ENCODE data around the gene PPIL6.

Gene PPIL6

GRCh38 chr6:109362102-109362884 is 78.1 kb downstream of the PPIL6 start:
- DNase-seq (ENCODE audit: low read depth), result peak; percentile 33

- DNase-seq (ENCODE audit: low read depth), result no peak
Measured at GRCh38 chr6:109360791-109361190, 79.6 kb downstream of the PPIL6 start.

- DNase-seq (ENCODE audit: low read depth), result no peak
Measured at GRCh38 chr6:109360281-109360680, 80.1 kb downstream of the PPIL6 start.

GRCh38 chr6:109359248-109359647 is 81.2 kb downstream of the PPIL6 start:
- DNase-seq (ENCODE audit: low read depth), result no peak

GRCh38 chr6:109358204-109358603 is 82.2 kb downstream of the PPIL6 start:
- DNase-seq (ENCODE audit: low read depth), result no peak

- no peak for DNase-seq (ENCODE audit: low read depth)
Measured at GRCh38 chr6:109356237-109356636, 84.2 kb downstream of the PPIL6 start.

GRCh38 chr6:109351231-109352130 is 88.9 kb downstream of the PPIL6 start:
- no peak for DNase-seq (ENCODE audit: low read depth)

GRCh38 chr6:109349419-109349987 is 90.9 kb downstream of the PPIL6 start:
- DNase-seq (ENCODE audit: low read depth), result peak; percentile 62

GRCh38 chr6:109348226-109348625 is 92.2 kb downstream of the PPIL6 start:
- DNase-seq (ENCODE audit: low read depth), result no peak

GRCh38 chr6:109347779-109348178 is 92.6 kb downstream of the PPIL6 start:
- DNase-seq (ENCODE audit: low read depth), result no peak

- no peak for DNase-seq (ENCODE audit: low read depth)
Measured at GRCh38 chr6:109345986-109346385, 94.4 kb downstream of the PPIL6 start.

GRCh38 chr6:109344226-109344625 is 96.2 kb downstream of the PPIL6 start:
- no peak for DNase-seq (ENCODE audit: low read depth)

- DNase-seq (ENCODE audit: low read depth), result no peak
Measured at GRCh38 chr6:109343518-109343917, 96.9 kb downstream of the PPIL6 start.

- no peak for DNase-seq (ENCODE audit: low read depth)
Measured at GRCh38 chr6:109342911-109343310, 97.5 kb downstream of the PPIL6 start.

GRCh38 chr6:109342506-109342905 is 97.9 kb downstream of the PPIL6 start:
- no peak for DNase-seq (ENCODE audit: low read depth)

GRCh38 chr6:109340811-109341210 is 99.6 kb downstream of the PPIL6 start:
- DNase-seq (ENCODE audit: low read depth), result peak; percentile 34

Data from fibroblast of gingiva (primary cell).